ENCODE measurements around the gene ELOVL5. TPM values are rescaled to one million over a fixed set of nuclear protein-coding genes. Genes with fewer than 3 reads are reported as not detected.

The ELOVL5 gene
- total RNA-seq, 1 donor, result 94.8 TPM

DNA sequence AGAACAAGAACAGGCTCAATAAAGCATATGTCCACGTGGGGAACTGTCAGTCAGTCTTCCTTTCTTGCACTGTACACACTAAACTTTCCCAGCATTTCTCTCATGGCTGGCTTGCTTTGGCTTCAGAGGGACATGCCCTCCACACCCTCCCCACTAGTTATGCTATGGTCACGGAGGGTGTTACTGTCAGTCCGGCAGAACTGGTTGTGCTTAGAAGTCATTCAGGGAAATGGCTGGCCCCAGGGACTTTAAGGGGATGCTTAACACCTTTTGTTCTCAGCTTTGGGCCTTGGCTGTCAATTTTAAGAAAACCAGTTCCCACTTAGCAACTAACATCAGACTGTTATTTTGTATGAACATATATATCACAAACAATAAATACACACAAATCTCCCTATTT, 55.1 kb downstream of the ELOVL5 start:
- no peak overlapping the region for H3K4me3 ChIP-seq (ENCODE audit: low read length)
- peaks cover 42% of the 10 kb centered on the region for H3K4me1 ChIP-seq (ENCODE audit: insufficient read depth, low read length)

DNA sequence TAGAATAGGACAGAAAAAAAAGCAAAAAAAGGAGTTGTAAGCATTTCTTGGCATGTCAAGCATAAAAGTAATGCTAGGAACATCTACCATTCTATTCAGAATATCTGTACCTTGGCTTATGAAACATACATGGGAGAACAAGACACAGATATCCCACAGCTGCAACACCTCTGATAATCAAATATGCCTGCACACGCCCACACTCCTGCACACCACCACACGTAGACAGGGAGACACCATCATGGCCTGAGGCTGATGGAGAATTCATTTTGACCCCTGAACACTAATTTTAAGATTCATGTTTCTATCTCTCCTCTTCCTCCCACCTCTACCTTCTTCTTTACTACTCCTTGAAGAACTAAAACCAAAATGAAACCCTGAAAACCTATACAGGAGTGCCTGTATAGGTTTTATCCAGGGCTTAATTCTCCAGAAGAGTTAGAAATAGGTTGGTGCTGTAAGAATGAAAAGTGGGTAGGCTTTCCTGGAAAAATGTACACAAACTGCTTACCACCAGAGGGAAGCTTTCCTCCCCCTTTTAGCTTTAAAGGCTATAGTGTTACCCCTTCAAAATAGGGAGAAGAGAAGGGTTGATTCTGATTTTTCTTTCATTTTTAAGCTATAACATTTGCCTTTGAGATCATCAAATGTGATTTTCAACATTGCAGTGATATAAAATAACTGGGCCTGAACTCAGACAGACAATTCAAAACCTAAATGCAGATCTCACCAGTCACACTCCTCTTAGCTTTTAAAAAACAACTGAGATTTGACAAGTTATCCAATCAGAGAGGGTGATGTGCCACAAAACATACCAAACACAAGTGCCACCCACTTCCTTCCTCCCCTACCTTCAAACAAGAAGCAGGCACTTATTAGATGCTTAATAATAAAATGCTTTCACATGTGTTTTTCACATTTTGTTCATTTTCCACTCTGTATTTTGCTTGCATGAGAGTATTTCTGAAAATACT, 57.9 kb downstream of the ELOVL5 start:
- Histone ChIP-seq H3K27me3 (ENCODE audit: insufficient read depth, low read length) (no peaks in the 10 kb centered on the region), H3K4me3 (ENCODE audit: low read length) (no peak overlapping the region), H3K4me1 (ENCODE audit: insufficient read depth, low read length) (peaks cover 34% of the 10 kb centered on the region), H3K9me3 (ENCODE audit: low read depth, low read length) (no peaks in the 10 kb centered on the region)

More for the DNA sequence above, 55.1 kb downstream of the ELOVL5 start:
- H3K27me3 ChIP-seq (ENCODE audit: insufficient read depth, low read length), result no peaks in the 10 kb centered on the region
- H3K9me3 ChIP-seq (ENCODE audit: low read depth, low read length), result no peaks in the 10 kb centered on the region

DNA sequence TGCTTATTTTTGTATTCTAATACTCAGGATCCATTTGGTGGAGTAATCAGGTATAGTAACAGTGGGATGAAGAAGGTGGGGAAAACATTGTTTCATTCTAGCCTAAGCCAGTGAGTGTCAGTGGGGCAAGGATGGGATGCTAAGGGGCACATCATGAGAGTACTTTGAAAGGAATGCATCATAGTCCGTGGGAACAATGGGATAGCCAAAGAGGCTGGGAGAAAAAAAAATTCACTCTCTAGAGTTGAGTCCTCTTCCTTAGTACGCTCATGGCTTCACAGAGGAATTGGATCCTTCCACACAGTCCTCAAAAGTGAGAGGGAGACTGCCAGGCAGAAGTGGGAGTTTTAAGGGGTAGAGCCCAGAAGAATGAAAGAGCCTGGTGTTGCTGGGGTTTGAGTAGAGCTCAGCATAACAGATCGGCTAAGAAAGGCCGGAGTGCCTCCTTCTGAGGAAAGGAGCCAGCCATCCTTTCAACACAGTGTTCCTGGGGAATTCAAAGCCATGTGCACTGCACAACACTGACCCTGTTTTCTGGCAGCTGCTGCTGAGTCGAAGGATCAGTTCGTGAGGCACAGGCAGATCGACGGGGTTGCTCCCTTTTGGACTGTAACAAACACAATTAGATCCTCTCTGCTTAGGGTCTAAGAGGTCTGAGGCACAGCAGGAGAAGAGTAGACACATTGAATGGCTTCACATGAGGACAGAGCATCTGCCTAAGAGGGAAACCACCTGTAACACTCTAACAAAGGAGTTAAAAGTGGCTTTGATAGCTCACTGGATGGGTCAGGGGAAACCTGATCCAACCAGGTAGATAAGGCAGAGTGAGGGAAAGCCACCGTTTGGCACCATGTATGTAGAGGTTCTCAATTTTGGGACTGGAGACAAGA, 61.2 kb downstream of the ELOVL5 start:
- Histone ChIP-seq H3K9me3 (ENCODE audit: low read depth, low read length) (no peaks in the 10 kb centered on the region), H3K4me1 (ENCODE audit: insufficient read depth, low read length) (peaks cover 45% of the 10 kb centered on the region), H3K27me3 (ENCODE audit: insufficient read depth, low read length) (no peaks in the 10 kb centered on the region), H3K4me3 (ENCODE audit: low read length) (no peak overlapping the region)

DNA sequence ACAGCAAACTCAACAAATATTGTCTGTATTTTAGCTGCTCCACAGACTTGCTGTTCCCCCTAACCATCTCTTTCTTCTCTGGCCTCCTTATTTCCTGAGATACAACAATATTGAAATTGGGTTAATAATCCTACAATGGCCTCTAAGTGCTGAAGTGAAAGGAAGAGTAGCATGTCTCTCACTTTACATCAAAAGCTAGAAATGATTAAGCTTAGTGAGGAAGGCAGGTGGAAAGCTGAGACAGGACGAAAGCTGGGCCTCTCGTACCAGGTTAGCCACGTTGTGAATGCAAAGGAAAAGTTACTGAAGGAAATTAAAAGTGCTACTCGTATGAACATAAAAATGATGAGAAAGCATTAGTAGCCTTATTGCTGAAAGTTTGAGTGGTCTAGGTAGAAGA, 63.8 kb downstream of the ELOVL5 start:
- H3K4me3 ChIP-seq (ENCODE audit: low read length), result no peak overlapping the region
- H3K4me1 ChIP-seq (ENCODE audit: insufficient read depth, low read length), result peaks cover 58% of the 10 kb centered on the region
- no peaks in the 10 kb centered on the region for H3K9me3 ChIP-seq (ENCODE audit: low read depth, low read length)
- no peaks in the 10 kb centered on the region for H3K27me3 ChIP-seq (ENCODE audit: insufficient read depth, low read length)

DNA sequence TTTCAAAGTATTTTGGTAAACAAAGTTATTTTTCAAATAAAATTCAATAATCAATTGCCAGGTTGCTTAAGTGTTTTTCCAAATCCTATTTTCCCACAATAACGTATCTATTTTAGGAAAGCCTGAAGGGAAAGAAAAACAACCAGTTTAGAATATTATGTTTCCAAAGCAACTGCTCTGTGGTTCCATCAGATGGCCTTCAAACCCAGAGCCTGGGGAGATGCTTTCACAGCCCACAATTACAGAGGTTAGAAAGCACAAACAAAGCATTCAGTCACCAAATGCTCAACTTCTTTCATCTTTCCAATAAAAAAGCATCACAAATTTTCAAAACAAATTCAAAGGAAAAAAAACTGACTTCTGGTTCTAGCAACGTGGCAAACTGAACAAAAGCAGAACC, 66.0 kb downstream of the ELOVL5 start:
- H3K4me3 ChIP-seq (ENCODE audit: low read length), result no peak overlapping the region
- no peaks in the 10 kb centered on the region for H3K9me3 ChIP-seq (ENCODE audit: low read depth, low read length)
- peaks cover 54% of the 10 kb centered on the region for H3K4me1 ChIP-seq (ENCODE audit: insufficient read depth, low read length)
- no peaks in the 10 kb centered on the region for H3K27me3 ChIP-seq (ENCODE audit: insufficient read depth, low read length)

DNA sequence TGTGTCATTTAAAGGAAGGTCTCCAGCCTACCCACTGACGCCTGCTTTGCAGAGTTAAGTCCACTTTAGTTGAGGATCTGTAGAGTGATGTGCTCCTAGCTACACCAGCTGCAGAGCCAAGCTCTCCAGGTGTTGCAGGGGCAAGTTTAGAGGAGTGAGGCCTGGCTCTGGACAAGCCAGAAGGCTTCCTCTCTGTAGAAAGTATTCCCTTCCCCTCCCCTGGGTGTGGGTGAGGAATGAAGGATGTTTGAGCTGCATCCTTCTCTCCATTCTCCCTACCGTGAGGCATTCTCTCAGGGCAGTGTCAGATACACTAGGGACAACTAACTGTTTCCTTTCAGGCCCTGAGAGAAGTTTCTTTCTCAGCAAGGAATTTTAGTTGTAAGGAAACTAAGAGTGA, 66.5 kb downstream of the ELOVL5 start:
- Histone ChIP-seq H3K27me3 (ENCODE audit: insufficient read depth, low read length) (no peaks in the 10 kb centered on the region), H3K9me3 (ENCODE audit: low read depth, low read length) (no peaks in the 10 kb centered on the region), H3K4me3 (ENCODE audit: low read length) (no peak overlapping the region), H3K4me1 (ENCODE audit: insufficient read depth, low read length) (peaks cover 53% of the 10 kb centered on the region)

DNA sequence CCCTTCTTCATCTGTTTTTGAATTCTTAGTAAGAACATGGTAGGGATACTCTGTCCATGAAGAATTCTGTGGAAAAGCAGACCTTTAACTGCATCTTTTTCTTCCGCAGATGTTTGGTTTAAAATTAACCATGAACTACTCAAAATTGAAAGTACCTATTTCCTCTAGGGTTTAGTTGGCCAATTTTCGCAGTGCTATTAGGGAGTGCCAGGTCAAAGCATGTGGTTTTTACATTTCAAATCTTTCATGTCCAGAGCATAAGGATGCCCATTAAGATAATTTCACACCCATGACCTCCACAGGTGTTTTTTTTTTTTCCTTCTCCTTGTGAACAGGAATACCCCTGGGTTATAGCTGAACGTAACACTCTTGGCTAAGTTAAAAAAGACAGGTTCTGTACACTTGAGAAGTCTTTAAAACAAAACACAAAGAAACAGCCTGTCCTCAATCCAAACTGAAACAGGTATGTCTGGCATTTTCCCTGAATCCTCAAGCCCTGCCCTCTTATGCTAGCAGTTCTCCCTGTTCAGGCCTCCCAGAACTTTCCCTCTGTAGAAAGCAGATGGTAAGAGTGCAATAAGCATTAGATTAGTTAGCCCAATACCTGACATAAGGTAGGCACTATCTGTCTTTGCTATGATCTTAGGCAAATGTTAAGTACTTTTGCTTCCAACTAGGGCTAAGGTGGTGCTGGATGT, 67.1 kb downstream of the ELOVL5 start:
- Histone ChIP-seq H3K4me3 (ENCODE audit: low read length) (no peak overlapping the region), H3K27me3 (ENCODE audit: insufficient read depth, low read length) (no peaks in the 10 kb centered on the region), H3K4me1 (ENCODE audit: insufficient read depth, low read length) (peaks cover 53% of the 10 kb centered on the region), H3K9me3 (ENCODE audit: low read depth, low read length) (no peaks in the 10 kb centered on the region)

DNA sequence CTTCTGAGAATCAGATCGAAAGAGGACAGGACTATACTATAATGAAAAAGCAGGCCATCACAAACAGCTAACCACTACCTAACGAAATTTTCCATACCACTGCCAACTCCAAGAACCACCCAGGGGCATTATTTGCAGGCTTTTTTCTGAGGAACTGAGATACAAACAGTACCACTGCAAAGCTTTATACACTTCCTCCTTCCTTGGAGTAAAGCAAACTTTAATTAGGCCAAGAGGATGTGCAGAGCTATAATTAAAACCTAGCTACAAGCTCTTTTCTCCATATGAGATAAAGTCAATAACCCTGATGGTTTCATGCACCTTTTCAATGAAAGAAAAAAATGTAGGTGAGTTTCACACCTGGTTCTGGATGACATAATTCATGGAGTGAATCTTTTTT, 68.5 kb downstream of the ELOVL5 start:
- Histone ChIP-seq H3K27me3 (ENCODE audit: insufficient read depth, low read length) (no peaks in the 10 kb centered on the region), H3K4me3 (ENCODE audit: low read length) (no peak overlapping the region), H3K9me3 (ENCODE audit: low read depth, low read length) (no peaks in the 10 kb centered on the region), H3K4me1 (ENCODE audit: insufficient read depth, low read length) (peaks cover 49% of the 10 kb centered on the region)

DNA sequence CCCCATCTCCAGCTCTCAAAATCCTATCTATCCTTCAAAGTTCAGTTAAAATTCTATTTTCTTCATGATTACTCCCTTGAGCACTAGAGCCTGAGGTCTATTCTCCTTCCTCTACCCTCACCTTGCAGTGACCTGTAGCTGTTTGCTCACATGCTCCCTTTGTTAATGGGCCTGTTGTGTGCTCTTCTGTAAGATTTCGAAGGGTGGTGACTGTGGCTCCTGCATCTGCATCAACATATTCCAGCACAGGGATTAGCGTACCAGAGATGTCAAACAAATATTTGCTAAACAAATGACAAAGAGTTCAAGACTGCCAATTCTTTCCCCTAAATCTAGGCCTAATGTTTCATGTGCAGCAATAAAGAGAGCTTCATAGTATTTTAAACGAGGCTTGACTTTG, 69.5 kb downstream of the ELOVL5 start:
- H3K4me3 ChIP-seq (ENCODE audit: low read length), result no peak overlapping the region
- no peaks in the 10 kb centered on the region for H3K27me3 ChIP-seq (ENCODE audit: insufficient read depth, low read length)
- no peaks in the 10 kb centered on the region for H3K9me3 ChIP-seq (ENCODE audit: low read depth, low read length)
- H3K4me1 ChIP-seq (ENCODE audit: insufficient read depth, low read length), result peaks cover 44% of the 10 kb centered on the region

DNA sequence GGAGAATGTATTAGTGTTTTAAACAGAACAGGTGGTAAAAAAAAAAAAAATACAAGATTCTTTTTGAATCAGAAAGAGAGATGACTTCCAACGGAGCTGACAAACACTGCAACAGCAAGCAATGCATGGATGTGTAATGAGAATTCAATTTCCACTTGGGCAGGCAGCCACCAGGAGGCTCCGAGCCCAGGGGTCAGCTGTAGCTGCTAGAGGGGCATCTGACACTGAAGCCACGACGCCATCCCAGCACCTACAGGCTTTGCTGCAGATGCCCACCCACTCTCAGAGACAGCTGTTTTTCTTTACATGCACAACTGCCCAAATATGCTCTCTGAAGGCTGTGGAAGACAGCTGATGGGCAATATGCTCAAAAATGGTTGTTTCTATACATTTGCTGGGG, 75.4 kb downstream of the ELOVL5 start:
- Histone ChIP-seq H3K9me3 (ENCODE audit: low read depth, low read length) (no peaks in the 10 kb centered on the region), H3K4me3 (ENCODE audit: low read length) (no peak overlapping the region), H3K27me3 (ENCODE audit: insufficient read depth, low read length) (no peaks in the 10 kb centered on the region), H3K4me1 (ENCODE audit: insufficient read depth, low read length) (no peaks in the 10 kb centered on the region)

DNA sequence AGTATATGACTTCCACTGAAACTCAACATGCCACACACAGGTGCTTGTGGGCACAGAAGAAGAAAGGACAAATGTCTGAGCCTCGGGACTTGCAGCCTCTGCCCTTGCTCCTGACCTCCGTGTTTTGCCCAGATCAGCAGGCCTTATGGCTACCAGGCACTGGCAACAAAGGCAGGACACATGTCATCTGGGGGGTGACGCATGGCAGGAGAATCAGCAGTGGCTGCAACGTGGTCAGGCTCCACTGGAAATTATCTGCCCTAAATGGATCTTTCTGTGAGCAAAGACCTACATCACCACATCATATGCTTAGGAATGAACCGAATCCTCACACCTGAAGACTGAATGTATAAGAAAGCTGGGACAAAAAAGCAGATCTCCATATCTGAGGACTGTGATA, 78.9 kb downstream of the ELOVL5 start:
- peaks cover 15% of the 10 kb centered on the region for H3K4me1 ChIP-seq (ENCODE audit: insufficient read depth, low read length)
- no peaks in the 10 kb centered on the region for H3K27me3 ChIP-seq (ENCODE audit: insufficient read depth, low read length)
- H3K4me3 ChIP-seq (ENCODE audit: low read length), result no peak overlapping the region

DNA sequence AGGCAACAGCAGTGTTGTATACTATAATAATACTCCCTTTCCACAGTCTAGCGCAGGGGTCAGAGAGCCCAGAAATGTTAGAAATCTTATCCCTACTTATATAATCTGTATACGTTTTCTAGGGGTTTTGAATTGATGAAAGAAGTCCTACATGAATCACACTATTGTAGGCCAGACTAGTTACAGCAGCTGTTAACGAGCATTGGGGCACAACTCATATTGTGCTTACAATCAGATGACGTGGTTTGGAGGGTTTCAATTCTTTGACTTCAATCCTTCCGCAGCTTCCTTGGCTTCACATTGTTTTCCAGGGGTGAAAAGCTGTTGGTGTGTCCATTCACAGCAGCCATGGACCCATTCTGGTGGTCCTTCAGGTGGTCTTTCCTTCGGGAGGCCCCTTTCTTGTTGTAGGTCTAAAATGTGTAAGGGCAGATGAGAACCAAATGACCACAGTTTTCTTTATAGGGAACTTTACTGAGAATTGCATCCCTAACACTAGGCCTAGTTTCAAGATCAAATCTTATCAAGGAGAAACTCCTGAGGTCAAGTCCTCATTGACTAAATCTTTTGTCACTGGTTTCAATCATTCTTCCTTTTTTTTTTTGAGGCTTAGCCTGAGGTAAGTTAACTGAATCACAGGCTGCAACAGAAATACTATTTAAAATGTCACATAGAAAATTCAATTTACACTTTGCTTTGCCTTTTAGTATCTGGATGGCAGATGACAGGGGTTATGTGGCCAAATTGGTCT, 79.7 kb downstream of the ELOVL5 start:
- H3K9me3 ChIP-seq (ENCODE audit: low read depth, low read length), result no peaks in the 10 kb centered on the region
- H3K4me3 ChIP-seq (ENCODE audit: low read length), result no peak overlapping the region
- H3K4me1 ChIP-seq (ENCODE audit: insufficient read depth, low read length), result peaks cover 23% of the 10 kb centered on the region
- H3K27me3 ChIP-seq (ENCODE audit: insufficient read depth, low read length), result no peaks in the 10 kb centered on the region

More for the DNA sequence above, 78.9 kb downstream of the ELOVL5 start:
- no peaks in the 10 kb centered on the region for H3K9me3 ChIP-seq (ENCODE audit: low read depth, low read length)

DNA sequence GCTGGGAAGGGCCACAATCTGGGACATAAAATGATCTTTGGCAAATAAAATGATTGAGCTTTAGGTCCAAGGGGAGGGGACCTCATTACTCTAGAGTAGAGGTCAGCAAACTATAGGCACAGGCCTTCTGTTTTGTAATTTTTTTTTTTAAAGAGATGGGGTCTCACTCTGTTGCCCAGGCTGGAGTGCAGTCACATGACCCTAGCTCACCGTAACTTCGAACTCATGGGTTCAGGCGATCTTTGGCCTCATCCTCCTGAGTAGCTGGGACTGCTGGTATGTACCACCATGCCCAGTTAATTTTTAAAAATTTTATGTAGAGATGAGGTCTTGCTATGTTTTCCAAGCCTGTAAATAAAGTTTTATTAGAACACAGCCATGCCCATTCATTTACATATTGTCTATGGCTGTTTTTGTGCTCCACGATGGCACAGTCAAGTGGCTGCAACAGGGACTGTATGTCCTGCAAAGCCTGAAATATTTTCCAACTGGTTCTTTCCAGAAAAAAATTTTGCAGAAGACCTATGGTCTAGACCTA, 82.1 kb downstream of the ELOVL5 start:
- H3K27me3 ChIP-seq (ENCODE audit: insufficient read depth, low read length), result no peaks in the 10 kb centered on the region
- peaks cover 27% of the 10 kb centered on the region for H3K4me1 ChIP-seq (ENCODE audit: insufficient read depth, low read length)
- no peaks in the 10 kb centered on the region for H3K9me3 ChIP-seq (ENCODE audit: low read depth, low read length)
- H3K4me3 ChIP-seq (ENCODE audit: low read length), result no peak overlapping the region

Data from mononuclear cell (primary cell).